ENCODE results near the gene ZNF274. TPM values are rescaled to one million over a fixed set of nuclear protein-coding genes. Genes with fewer than 3 reads are reported as not detected.

Gene ZNF274
- total and polyA plus RNA-seq, 2 of the 8 experiments (the other 6 are each of a cell fraction or from before 2014, with no cell fraction given), result 13.3 to 25.1 TPM

DNA sequence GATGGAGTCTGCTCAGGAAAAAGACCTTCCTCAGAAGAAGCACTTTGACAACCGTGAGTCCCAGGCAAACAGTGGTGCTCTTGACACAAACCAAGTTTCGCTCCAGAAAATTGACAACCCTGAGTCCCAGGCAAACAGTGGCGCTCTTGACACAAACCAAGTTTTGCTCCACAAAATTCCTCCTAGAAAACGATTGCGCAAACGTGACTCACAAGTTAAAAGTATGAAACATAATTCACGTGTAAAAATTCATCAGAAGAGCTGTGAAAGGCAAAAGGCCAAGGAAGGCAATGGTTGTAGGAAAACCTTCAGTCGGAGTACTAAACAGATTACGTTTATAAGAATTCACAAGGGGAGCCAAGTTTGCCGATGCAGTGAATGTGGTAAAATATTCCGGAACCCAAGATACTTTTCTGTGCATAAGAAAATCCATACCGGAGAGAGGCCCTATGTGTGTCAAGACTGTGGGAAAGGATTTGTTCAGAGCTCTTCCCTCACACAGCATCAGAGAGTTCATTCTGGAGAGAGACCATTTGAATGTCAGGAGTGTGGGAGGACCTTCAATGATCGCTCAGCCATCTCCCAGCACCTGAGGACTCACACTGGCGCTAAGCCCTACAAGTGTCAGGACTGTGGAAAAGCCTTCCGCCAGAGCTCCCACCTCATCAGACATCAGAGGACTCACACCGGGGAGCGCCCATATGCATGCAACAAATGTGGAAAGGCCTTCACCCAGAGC lies 29.6 kb downstream of the ZNF274 start:
- DNase-seq (ENCODE audit: low read depth in 1 of 2, low spot score in 2 of 2), result no peak
- Histone ChIP-seq H4K20me1 (replicated peaks in 1 of 2; ENCODE audit: control insufficient read depth in 1 of 2, insufficient read depth in 2 of 2, low read length in 2 of 2) (no peaks in the 10 kb centered on the region), H2AK5ac (ENCODE audit: low read depth, low read length) (no peak overlapping the region), H2BK5ac (ENCODE audit: low read depth, low read length) (no peak overlapping the region), H3K27ac (ENCODE audit: low read depth, low read length) (no peak overlapping the region), H3K4me2 (ENCODE audit: insufficient read depth in 1 of 2, low read depth in 2 of 2, low read length in 2 of 2) (no peak overlapping the region), H3K79me1 (ENCODE audit: low read depth, low read length) (0 out of 2 replicates have a peak, but pooled peaks cover under 1% of the 10 kb centered on the region), H3K23me2 (ENCODE audit: low read depth, low read length) (no peaks in the 10 kb centered on the region), H4K91ac (replicated peaks; ENCODE audit: insufficient read length, low read length) (no peak overlapping the region), H3K14ac (ENCODE audit: insufficient read length) (no peak overlapping the region), H2BK12ac (ENCODE audit: low read depth, low read length) (no peak overlapping the region), H3K23ac (ENCODE audit: insufficient read length) (no peak overlapping the region), H4K5ac (ENCODE audit: insufficient read length, low read depth, low read length) (no peak overlapping the region), H3K27me3 (replicated peaks in 1 of 4; ENCODE audit: control insufficient read depth in 3 of 4, extremely low read depth in 1 of 4, insufficient read depth in 3 of 4, low read length in 3 of 4) (no peaks in the 10 kb centered on the region), H3K56ac (replicated peaks; ENCODE audit: insufficient read length, low read depth, low read length) (no peak overlapping the region), H3K79me2 (ENCODE audit: control insufficient read depth in 1 of 2, insufficient read depth in 2 of 2, low read length in 2 of 2) (no peaks in the 10 kb centered on the region; a peak in 1 of 4 replicates), H2BK120ac (replicated peaks; ENCODE audit: low read depth, low read length) (no peak overlapping the region), H3K4me1 (replicated peaks in 1 of 4; ENCODE audit: control insufficient read depth in 3 of 4, insufficient read depth in 4 of 4, low read length in 3 of 4) (peaks cover 0 to 2% (median 0%) of the 10 kb centered on the region in 4 experiments; a peak in 1 of 7 replicates), H2AFZ (ENCODE audit: low read length) (no peak overlapping the region), H2BK20ac (ENCODE audit: low read length) (no peak overlapping the region), H4K8ac (ENCODE audit: extremely low read depth, insufficient read depth, low read length) (no peak overlapping the region), H3K9ac (replicated peaks in 1 of 4; ENCODE audit: extremely low read depth in 1 of 4, low read depth in 3 of 4, low read length in 3 of 4) (no peak overlapping the region), H2BK15ac (ENCODE audit: low read length) (no peak overlapping the region), H3K4me3 (ENCODE audit: extremely low read depth in 1 of 4, insufficient read depth in 2 of 4, low read depth in 3 of 4, low read length in 4 of 4) (no peak overlapping the region), H3K4ac (replicated peaks; ENCODE audit: insufficient read length, low read depth, low read length) (no peak overlapping the region), H3K9me3 (ENCODE audit: insufficient read depth in 2 of 2, low read depth in 1 of 2, low read length in 1 of 2) (peaks cover 43 to 61% of the 10 kb centered on the region in 2 experiments), H3K18ac (ENCODE audit: extremely low read depth, low read length) (no peak overlapping the region), H3K36me3 (ENCODE audit: control insufficient read depth in 2 of 4, insufficient read depth in 4 of 4, low read length in 3 of 4) (peaks cover 32 to 69% (median 57%) of the 10 kb centered on the region in 4 experiments)
- TF ChIP-seq ZNF274 (IDR thresholded peaks at IDR 0.05; ENCODE audit: borderline replicate concordance, extremely low read depth, low read length) (peak; percentile 81), RBBP5 (IDR thresholded peaks at IDR 0.05; ENCODE audit: borderline replicate concordance, low read depth, low read length) (no peak), MAFK (IDR thresholded peaks at IDR 0.05; ENCODE audit: low read depth, low read length) (no peak)
- no peak for FAIRE-seq
- WGBS, 2 experiments (ENCODE audit: extremely low coverage in 1 of 2, insufficient coverage in 1 of 2, insufficient read length in 1 of 2, insufficient replicate concordance in 2 of 2, low coverage in 1 of 2, low lambda C conversion rate in 2 of 2, missing lambda C conversion rate in 1 of 2), result 92% methylated on average over 17 of the region's 17 CpGs; no CpG with 5 or more reads in 1 of the 2 experiments
- ChIA-PET CTCF (ENCODE audit: partially characterized antibody) (no interaction called here), POLR2A (ENCODE audit: partially characterized antibody) (interaction anchor here (1.1 to 2.7 kb wide), 5 partner anchors 8 to 29 kb away, joined by 5 to 9 read pairs (median 5); partner anchors contain the start of gene ZNF544)
